ENCODE data around the gene BMF. TPM values are rescaled to one million over a fixed set of nuclear protein-coding genes. Genes with fewer than 3 reads are reported as not detected.
"Not testable (repeated sequence)": the region's sequence is repeated elsewhere in the genome, so short reads cannot be mapped to it uniquely, and the experiment has no call there.

Gene BMF
- total RNA-seq, 2 experiments from 2014 or later = 2.2 to 4.0 TPM

GRCh38 chr15:40137303-40138200, 28.9 kb upstream of the BMF start:
- H3K27me3 Mint-ChIP-seq (ENCODE audit: low read depth) = peaks cover 2% of the 10 kb centered on the region
- ATAC-seq = no peak
- no peaks in the 10 kb centered on the region for H3K4me1 Mint-ChIP-seq (ENCODE audit: low read depth)
- H3K36me3 Mint-ChIP-seq (ENCODE audit: low read depth) = no peaks in the 10 kb centered on the region
- DNase-seq = no peak
- H3K27ac Mint-ChIP-seq = no peak overlapping the region
- CTCF ChIA-PET = no interaction called here
- POLR2A ChIA-PET = no interaction called here
- H3K9me3 Mint-ChIP-seq (ENCODE audit: insufficient read depth) = no peaks in the 10 kb centered on the region
- no peak overlapping the region for H3K4me3 Mint-ChIP-seq

GRCh38 chr15:40136470-40137302, 28.0 kb upstream of the BMF start:
- H3K36me3 Mint-ChIP-seq (ENCODE audit: low read depth) = no peaks in the 10 kb centered on the region
- no peak overlapping the region for H3K4me3 Mint-ChIP-seq
- ChIA-PET POLR2A (no interaction called here), CTCF (no interaction called here)
- ATAC-seq (no peak), DNase-seq (no peak)
- no peaks in the 10 kb centered on the region for H3K4me1 Mint-ChIP-seq (ENCODE audit: low read depth)
- peaks cover 2% of the 10 kb centered on the region for H3K27me3 Mint-ChIP-seq (ENCODE audit: low read depth)
- no peaks in the 10 kb centered on the region for H3K9me3 Mint-ChIP-seq (ENCODE audit: insufficient read depth)
- H3K27ac Mint-ChIP-seq = no peak overlapping the region

DNA sequence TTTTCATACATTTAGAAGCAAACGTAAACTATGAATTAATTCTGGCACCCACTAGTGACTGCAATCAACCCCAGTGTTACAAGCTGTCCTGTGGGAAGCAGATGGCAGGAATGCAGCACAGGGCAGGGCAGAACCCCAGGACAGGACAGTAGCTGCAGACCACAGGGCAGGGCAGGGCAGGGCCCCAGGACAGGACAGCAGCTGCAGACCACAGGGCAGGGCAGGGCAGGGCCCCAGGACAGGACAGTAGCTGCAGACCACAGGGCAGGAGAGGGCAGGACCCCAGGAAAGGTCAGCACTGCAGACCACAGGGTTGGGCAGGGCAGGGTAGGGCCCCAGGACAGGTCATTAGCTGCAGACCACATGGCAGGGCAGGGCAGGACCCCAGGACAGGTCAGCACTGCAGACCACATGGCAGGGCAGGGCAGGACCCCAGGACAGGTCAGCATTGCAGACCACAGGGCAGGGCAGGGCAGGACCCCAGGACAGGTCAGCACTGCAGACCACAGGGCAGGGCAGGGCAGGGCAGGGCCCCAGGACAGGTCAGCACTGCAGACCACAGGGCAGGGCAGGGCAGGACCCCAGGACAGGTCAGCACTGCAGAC, 27.3 kb upstream of the BMF start:
- CTCF ChIA-PET; H3K4me1 Mint-ChIP-seq (ENCODE audit: low read depth); H3K27ac Mint-ChIP-seq; DNase-seq; H3K27me3 Mint-ChIP-seq (ENCODE audit: low read depth); H3K36me3 Mint-ChIP-seq (ENCODE audit: low read depth); H3K9me3 Mint-ChIP-seq (ENCODE audit: insufficient read depth); ATAC-seq; POLR2A ChIA-PET; H3K4me3 Mint-ChIP-seq: not testable (repeated sequence)

DNA sequence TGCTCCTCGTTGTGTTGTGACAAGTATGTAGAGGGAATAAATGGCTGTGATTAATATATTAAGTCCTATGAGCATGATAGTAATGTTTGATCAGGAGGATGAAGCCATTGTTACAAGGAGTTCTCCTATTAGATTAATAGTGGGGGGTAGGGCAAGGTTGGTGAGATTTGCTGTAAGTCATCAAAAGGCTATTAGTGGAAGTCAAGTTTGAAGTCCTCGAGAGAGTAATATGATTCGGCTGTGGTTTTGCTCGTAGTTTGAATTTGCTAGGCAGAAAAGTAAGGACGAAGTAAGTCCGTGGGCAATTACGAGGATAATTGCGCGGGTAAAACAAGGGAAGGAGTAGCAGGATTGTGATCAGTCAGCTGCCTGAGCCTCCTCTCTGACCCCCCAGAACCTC, 26.2 kb upstream of the BMF start:
- Mint-ChIP-seq H3K4me3 (no peak overlapping the region), H3K4me1 (ENCODE audit: low read depth) (no peaks in the 10 kb centered on the region), H3K36me3 (ENCODE audit: low read depth) (no peaks in the 10 kb centered on the region), H3K9me3 (ENCODE audit: insufficient read depth) (no peaks in the 10 kb centered on the region), H3K27ac (no peak overlapping the region), H3K27me3 (ENCODE audit: low read depth) (peaks cover 2% of the 10 kb centered on the region)
- ATAC-seq = no peak
- ChIA-PET POLR2A (no interaction called here), CTCF (no interaction called here)
- DNase-seq = no peak

DNA sequence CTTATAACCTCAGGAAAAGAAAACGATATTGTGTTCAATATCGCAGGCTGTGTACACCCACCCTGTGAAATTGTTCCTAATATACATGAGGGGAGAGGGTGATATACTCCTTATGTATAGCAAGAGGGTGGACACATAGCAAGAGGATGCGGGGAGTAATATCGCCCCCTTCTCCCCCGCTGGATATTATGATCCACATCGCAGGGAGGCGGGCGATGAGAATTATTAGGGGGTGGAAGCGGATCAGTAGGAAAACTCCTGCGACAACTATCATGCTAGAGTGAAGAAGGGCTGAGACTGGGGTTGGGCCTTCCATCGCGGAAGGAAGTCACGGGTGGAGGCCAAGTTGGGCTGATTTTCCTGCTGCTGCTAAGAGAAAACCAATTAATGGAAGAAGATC, 24.9 kb upstream of the BMF start:
- H3K9me3 Mint-ChIP-seq (ENCODE audit: insufficient read depth) = no peaks in the 10 kb centered on the region
- CTCF ChIA-PET = no interaction called here
- ATAC-seq = no peak

GRCh38 chr15:40130799-40131502, 22.3 kb upstream of the BMF start:
- Mint-ChIP-seq H3K27ac (no peak overlapping the region), H3K27me3 (ENCODE audit: low read depth) (no peaks in the 10 kb centered on the region), H3K9me3 (ENCODE audit: insufficient read depth) (no peaks in the 10 kb centered on the region), H3K4me1 (ENCODE audit: low read depth) (no peaks in the 10 kb centered on the region), H3K36me3 (ENCODE audit: low read depth) (no peaks in the 10 kb centered on the region), H3K4me3 (no peak overlapping the region)
- CTCF ChIA-PET = no interaction called here
- POLR2A ChIA-PET = no interaction called here
- no peak for DNase-seq
- no peak for ATAC-seq

More for the DNA sequence above, 24.9 kb upstream of the BMF start:
- Mint-ChIP-seq H3K4me3 (no peak overlapping the region), H3K27ac (no peak overlapping the region), H3K4me1 (ENCODE audit: low read depth) (no peaks in the 10 kb centered on the region), H3K27me3 (ENCODE audit: low read depth) (peaks cover 2% of the 10 kb centered on the region), H3K36me3 (ENCODE audit: low read depth) (no peaks in the 10 kb centered on the region)
- POLR2A ChIA-PET = no interaction called here
- no peak for DNase-seq

DNA sequence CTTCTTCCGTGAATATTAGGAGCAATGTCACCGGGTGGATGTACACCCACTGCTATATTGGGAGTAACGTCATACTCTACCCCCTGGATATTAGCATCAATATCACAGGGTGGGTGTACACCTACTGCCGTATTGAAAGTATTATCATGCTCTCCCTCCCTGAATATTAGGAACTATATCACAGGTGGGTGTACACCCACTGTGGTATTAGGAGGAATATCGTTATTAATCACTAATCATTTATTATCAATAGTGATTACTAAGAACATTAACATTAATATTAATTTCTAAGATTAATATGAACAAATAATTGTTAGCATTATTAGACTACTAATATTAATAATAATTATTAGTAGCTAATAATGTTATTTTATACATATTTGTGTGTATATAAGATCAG, 21.4 kb upstream of the BMF start:
- no peak for DNase-seq
- H3K4me1 Mint-ChIP-seq (ENCODE audit: low read depth) = no peaks in the 10 kb centered on the region
- ATAC-seq = no peak
- no peak overlapping the region for H3K4me3 Mint-ChIP-seq
- ChIA-PET CTCF (no interaction called here), POLR2A (no interaction called here)
- no peaks in the 10 kb centered on the region for H3K27me3 Mint-ChIP-seq (ENCODE audit: low read depth)
- no peaks in the 10 kb centered on the region for H3K9me3 Mint-ChIP-seq (ENCODE audit: insufficient read depth)
- no peak overlapping the region for H3K27ac Mint-ChIP-seq
- no peaks in the 10 kb centered on the region for H3K36me3 Mint-ChIP-seq (ENCODE audit: low read depth)

DNA sequence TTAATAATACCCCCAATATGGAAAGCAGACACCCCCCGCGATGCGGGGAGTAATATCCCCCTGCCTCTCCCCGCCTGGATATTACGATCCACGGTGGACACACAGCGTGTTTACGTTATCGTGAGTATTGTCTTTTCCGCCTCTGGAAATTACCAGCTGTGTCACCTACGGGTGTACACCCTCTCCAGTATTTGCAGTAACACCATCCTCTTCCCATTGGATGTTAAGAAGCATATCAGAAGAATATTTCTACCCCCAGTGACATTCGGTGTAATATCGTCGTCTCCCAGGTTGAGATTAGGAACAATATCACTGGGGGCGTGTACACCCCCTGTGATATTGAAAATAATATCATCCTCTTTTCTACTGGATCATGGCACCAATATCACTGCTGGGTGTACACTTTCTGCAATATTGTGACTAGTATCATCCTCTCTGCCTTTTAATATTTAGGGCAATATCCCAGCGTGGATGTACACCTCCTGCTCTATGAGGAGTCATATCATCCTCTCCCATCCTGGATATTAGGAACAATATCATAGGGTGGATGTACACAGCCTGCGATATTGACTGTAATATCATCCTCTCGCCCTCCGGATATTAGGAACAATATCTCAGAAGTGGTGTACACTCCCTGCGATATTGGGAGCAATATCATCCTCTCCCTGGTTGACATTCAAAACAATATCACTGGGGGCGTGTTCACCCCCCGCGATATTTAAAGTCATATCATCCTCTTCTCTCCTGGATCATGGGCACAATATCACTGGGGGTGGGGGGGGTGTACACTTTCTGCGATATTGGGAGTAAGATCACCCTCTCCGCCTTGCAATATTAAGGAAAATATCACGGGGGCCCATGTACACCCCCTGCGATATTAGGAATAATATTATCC, 20.3 kb upstream of the BMF start:
- no peaks in the 10 kb centered on the region for H3K27me3 Mint-ChIP-seq (ENCODE audit: low read depth)
- no peak overlapping the region for H3K4me3 Mint-ChIP-seq
- no peaks in the 10 kb centered on the region for H3K9me3 Mint-ChIP-seq (ENCODE audit: insufficient read depth)
- no peaks in the 10 kb centered on the region for H3K36me3 Mint-ChIP-seq (ENCODE audit: low read depth)
- no peaks in the 10 kb centered on the region for H3K4me1 Mint-ChIP-seq (ENCODE audit: low read depth)
- DNase-seq = peak; percentile 65
- ChIA-PET POLR2A (interaction anchor here (0.6 kb wide), 1 partner anchor 270 kb away, joined by 3 read pairs; no protein-coding TSS in a partner anchor), CTCF (interaction anchor here (1.3 kb wide), 1 partner anchor 82 kb away, joined by 3 read pairs; no protein-coding TSS in a partner anchor)
- ATAC-seq = peak; percentile 59
- H3K27ac Mint-ChIP-seq = no peak overlapping the region

- no peak for ATAC-seq
- peaks cover 8% of the 10 kb centered on the region for H3K27me3 Mint-ChIP-seq (ENCODE audit: low read depth)
- no peaks in the 10 kb centered on the region for H3K4me1 Mint-ChIP-seq (ENCODE audit: low read depth)
- H3K4me3 Mint-ChIP-seq = no peak overlapping the region
- no peak for DNase-seq
- no peak overlapping the region for H3K27ac Mint-ChIP-seq
- no peaks in the 10 kb centered on the region for H3K36me3 Mint-ChIP-seq (ENCODE audit: low read depth)
- H3K9me3 Mint-ChIP-seq (ENCODE audit: insufficient read depth) = no peaks in the 10 kb centered on the region
- ChIA-PET POLR2A (no interaction called here), CTCF (no interaction called here)
Measured at GRCh38 chr15:40125950-40126349, 17.3 kb upstream of the BMF start.

- CTCF ChIA-PET = interaction anchor here (0.8 to 1.0 kb wide), 3 partner anchors 10 to 77 kb away, joined by 3 to 4 read pairs (median 4); no protein-coding TSS in a partner anchor
- ATAC-seq; DNase-seq; H3K4me3 Mint-ChIP-seq; POLR2A ChIA-PET; H3K27me3 Mint-ChIP-seq (ENCODE audit: low read depth); H3K4me1 Mint-ChIP-seq (ENCODE audit: low read depth); H3K9me3 Mint-ChIP-seq (ENCODE audit: insufficient read depth); H3K27ac Mint-ChIP-seq; H3K36me3 Mint-ChIP-seq (ENCODE audit: low read depth): not testable (repeated sequence)
Measured at GRCh38 chr15:40124807-40125285, 16.2 kb upstream of the BMF start.

GRCh38 chr15:40124333-40124732, 15.7 kb upstream of the BMF start:
- H3K9me3 Mint-ChIP-seq (ENCODE audit: insufficient read depth); H3K27ac Mint-ChIP-seq; POLR2A ChIA-PET; H3K27me3 Mint-ChIP-seq (ENCODE audit: low read depth); DNase-seq; H3K36me3 Mint-ChIP-seq (ENCODE audit: low read depth); H3K4me3 Mint-ChIP-seq; ATAC-seq; H3K4me1 Mint-ChIP-seq (ENCODE audit: low read depth): not testable (repeated sequence)
- CTCF ChIA-PET = interaction anchor here (0.7 to 1.6 kb wide), 6 partner anchors 15 to 76 kb away, joined by 3 to 7 read pairs (median 4); partner anchors contain the start of gene BMF

Data from activated CD8-positive, alpha-beta T cell treated with anti-CD3 and anti-CD28 coated beads, Interleukin-2, amount 10 ng/mL, durations not matched to agents 7 days and 5 days (primary cell).